ENCODE measurements around the gene DENND1B.
"Not testable (repeated sequence)": the region's sequence is repeated elsewhere in the genome, so short reads cannot be mapped to it uniquely, and the experiment has no call there.

DENND1B gene

DNA sequence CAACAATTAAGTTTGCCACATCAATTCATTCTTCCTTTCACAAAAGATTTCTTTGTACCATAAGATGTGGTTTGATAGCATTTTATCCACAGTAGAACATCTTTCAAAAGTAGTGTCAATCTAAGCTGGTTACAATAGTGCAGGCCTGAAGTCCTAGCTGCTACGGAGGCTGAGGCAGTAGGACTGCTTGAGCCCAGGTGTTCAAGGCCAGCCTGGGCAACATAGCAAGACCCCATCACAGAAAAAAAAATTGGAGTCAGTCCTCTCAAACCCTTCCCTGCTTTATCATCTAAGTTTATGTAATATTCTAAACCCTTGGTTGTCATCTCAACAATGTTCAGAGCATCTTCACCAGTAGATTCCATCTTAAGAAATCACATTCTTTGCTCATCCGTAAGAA lies 31.7 kb downstream of the DENND1B start:
- DNase-seq: no peak

DNA sequence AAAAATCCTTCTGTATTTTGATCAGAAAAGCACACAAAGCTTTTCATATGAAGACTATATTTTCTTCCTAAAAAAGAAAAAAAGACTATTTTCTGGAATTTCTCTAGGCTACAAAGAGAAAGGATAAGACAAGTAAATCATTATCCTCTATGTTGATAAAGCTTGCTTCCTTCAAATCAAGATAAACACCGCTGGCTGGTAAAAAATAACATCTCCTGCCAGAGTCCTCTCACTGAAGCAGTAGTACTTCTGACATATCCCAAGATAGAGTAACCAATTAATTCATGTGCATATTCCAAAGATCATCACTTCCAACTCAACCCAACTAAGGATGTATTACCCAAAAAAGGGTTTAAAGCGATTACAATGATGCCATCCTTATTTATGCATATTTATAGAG lies 34.3 kb downstream of the DENND1B start:
- DNase-seq: no peak

DNA sequence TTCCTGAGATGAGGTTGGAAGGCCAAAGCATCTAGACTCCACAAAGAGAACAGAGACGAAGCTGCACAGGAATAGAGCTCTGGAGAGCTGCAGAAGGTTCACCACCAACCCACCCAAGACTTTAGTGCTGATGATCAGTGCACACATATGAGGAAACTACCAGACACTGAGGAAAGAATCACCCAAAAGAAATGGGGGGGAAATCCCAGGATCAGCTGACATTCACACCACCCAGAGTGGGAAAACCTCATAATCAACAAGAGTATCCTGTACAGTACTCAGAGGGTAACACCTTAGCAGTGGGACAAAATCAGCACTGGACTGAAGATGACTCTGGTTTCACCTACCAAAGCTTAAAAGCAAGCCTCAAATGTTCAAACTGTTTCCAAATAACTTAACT lies 36.4 kb downstream of the DENND1B start:
- DNase-seq: no peak

DNA sequence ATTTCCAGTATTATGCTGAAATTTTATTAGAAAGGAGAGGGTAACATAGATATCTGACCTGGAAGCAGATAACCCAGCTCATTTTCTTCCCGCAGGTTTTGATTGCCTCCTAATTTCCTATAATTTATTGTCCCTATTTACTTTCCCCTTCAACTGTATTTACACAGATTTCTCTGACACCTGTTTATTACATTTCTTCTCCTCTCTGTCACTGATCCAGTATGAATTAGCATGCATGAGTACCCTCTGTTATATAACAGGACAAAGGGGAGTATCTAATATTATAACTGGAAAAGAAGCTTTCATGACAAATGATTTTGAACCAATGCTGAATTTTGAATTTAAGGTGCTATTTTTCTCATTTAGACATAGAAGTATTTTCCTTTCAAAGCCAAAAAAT lies 37.4 kb downstream of the DENND1B start:
- DNase-seq: peak; percentile 57

DNA sequence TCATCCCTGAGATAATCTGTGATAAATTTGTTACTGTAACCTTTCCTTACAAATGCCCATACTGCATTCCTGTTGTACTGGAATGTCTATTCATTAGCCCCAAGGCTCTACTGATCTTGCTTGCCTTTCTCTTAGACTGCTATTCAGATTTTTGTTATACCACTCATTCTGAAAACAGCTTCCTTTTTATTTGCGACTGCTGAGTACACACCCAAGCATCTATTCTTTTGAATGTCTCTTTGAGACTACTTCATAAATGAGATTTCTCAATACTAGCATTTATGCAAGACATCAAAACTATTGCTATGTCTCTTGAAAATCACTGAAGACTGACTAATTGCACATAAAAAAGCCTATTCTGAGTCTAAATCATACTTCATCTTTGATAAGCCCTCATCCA lies 38.6 kb downstream of the DENND1B start:
- no peak for DNase-seq

DNA sequence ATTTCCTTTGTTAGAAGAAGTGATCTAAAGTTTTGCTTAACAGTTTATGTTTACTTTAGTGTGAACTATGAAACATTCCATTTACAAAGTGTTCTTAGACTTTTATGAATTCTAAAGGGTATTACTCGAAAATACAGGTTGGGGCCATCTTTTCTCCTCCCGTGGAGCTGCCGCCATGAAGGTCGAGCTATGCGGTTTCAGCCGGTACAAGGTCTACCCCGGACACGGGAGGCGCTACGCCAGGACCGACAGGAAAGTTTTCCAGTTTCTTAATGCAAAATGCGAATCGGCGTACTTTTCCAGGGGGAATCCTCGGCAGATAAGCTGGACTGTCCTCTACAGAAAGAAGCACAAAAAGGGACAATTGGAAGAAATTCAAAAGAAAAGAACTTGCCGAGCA lies 39.8 kb downstream of the DENND1B start:
- DNase-seq: no peak

DNA sequence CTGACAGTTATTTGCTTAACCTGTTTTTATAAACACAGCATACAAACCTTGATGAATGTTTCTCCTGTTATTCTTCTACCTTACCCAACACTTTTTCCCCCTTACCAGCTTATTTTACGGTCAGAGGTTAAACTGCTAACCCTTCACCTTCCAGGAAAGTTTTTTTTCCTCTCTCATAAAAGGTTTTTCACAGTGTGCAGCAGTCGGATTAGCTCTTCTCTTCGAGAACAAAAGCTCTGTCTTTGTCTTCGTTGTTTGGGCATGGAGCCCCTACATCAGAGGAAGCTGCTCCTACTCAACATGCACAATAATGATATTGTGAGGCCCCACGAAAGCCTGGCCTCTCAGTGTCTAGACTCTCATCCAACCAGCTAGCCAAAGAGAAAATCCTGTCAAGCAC lies 42.0 kb downstream of the DENND1B start:
- no peak for DNase-seq

DNA sequence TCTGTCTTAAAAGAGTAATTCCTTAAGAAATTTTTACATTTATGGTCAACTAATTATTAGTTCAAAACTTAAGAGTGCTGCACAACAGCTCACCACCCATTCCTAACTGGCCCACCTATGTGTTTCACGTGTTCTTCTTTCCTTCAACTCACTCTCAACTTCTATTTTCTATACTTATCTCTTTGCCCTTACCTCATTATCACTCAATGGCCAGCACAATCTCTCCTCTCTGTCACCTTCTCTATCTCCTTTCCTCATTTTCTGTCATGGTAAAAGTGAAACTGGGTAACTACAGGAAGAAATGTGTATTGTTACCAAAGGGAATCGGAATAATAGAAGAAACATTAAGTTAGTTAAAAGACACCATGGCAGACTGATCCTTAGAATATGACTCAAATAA lies 43.1 kb downstream of the DENND1B start:
- no peak for DNase-seq

DNA sequence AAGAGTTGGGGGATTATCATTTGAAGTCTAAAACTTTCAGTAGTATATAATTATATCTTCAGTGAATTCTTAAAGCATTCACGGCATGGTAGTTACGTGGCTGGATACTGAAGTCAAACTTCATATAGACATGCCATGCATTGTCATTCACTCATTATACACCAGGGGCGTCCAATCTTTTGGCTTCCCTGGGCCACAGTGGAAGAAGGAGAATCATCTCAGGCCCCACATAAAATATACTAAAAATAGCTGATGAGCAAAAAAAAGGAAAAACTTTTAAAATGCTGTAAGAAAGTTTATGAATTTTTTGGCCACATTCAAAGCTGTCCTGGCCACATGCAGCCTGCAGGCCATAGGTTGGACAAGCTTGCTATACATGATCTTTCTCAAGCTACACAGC lies 43.8 kb downstream of the DENND1B start:
- DNase-seq: no peak

DNA sequence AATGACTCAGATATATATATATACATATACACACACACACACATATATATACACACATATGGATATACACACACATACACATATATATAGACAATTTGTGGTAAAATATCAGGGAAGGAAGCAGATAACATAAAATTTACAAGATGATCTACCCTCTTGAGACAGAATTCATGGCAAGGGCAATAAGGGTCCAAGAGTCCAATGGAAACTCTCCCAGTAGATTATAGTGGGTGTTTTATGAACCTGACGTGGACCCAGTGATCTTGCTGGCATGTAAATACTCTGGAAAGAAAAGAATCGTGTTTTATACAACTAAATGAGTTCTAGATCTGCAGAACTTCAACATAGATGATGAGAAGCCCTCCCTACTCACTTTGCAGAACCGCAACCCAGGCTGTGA lies 49.3 kb downstream of the DENND1B start:
- DNase-seq: no peak

DNA sequence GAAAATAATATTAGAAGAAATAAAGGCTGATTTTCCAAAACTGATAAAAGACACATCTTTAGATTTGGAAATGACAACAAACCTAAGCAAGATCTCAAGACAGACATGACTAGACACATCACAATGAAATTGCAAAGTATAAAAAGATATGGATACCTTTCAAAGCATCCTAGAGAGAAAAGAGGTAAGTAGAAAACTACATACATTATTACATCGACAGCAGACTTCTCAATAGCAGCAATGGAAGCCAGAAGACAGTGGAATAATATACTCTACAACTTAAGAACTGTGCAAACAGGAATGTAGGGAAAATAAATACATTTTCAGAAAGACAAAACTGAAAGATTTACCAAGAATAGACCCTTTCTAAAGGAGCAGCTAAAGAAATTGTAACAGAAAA lies 50.2 kb downstream of the DENND1B start:
- DNase-seq: no peak

DNA sequence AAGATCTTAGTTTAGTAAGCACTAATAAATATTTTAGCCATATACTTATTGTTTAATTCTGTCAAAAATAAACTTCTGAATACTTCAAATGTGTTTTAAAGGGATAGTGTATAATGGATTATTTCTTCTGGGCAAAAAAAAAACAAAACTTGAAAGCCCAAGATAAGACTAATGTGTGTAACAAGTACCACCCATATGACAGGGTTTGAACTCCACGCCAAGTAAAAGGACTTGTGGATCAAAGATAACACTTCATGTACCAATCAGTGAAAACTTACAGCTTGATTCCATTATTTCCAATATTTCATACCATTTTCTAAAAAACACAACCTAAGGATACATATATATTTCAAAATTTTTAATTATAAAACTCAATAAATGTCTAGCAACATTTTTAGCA lies 59.5 kb downstream of the DENND1B start:
- DNase-seq: no peak

DNA sequence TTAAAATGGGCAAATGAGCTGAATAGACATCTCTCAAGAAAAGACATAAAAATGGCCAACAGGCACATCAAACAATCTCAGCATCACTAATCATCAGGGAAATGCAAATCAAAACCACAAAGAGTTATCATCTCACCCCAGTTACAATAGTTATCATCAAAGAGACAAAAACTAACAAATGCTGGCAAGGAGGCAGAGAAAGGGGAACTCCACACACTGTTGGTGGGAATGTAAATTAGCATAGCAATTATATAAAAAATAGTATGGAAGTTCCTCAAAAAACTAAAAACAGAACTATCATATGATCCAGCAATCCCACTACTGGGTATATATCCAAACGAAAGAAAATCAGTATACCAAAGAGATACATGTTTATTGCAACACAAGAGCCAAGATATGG lies 68.7 kb downstream of the DENND1B start:
- no peak for DNase-seq

DNA sequence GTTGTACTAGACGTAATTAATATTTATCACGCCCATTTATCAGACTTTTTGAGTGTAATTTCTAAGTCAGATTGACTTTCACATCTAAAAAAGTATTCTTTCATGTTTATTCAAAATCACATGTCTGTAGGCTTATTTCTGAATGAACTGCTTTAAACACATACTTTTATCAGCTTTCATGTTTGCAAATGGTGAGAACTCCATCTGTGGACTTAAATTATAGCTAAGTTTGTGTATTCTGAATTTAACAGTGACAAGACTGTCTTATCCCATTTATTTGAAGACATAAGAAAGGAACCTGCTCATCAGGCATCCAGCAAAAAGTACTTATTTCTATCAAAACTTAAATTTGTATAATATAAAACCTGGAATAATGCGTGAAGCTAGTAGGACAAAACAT lies 69.3 kb downstream of the DENND1B start:
- DNase-seq: no peak

DNA sequence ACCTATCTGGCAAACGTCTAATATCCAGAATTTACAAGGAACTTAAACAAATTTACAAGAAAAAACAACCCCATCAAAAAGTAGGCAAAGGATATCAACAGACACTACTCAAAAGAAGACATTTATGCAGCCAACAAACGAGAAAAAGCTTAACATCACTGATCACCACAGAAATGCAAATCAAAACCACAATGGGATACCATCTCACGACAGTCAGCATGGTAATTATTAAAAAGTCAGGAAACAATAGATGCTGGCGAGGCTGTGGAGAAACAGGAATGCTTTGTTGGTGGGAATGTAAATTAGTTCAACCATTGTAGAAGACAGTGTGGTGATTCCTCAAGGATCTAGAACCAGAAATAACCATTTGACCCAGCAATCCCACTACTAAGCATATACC lies 74.6 kb downstream of the DENND1B start:
- not testable (repeated sequence) for DNase-seq

DNA sequence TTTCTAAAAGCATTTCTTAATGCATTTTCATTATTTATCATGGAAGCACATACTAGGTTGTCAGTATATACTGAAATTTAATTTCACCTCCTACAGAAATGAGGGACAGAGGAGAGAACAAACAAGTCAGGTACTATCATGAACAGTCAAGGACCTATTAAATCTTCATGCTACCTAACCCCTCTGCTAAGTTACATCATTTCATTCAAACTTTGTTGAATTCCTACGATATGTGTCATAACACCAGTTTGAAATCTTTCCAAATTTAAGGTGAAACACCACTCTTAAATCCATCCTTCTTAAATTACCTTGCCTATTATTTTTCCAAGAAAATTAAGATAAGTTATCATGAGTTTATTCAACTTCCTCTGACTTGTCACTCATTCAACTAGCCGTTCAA lies 78.9 kb downstream of the DENND1B start:
- no peak for DNase-seq

DNA sequence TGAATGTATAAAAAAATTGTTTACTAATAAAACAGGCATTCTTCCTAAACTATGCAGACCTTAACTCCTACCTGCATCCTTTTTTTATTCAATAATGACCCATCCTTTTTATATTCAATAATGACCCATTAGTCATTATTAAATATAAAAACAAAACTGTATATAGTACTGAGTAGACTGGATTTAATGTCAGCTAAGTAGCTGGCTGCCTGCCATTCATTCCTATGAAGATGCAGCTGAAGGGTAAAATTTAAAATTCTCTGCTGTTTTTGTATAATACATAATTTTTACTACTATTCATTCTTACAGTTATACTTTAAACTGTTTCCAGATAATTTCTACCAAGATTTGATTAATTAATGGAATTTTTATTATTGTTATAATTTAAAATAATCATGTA lies 79.3 kb downstream of the DENND1B start:
- DNase-seq: no peak

DNA sequence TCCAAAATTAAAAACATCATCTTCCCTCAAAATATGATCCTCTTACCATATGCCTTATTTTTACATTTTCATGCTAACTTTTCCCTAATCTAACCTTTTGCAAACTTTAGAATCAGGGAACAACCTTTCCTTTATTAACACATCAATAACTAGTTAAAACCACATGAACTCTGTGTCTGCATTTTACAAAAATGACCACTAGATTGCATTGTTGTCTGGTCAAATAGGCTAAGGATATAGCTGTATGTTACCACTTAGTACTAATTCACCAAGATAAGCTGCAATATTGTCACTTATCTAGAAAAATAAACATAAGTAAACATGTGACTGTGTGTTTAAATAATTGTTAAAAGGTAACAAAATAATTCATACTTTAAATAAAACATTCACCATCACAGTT lies 82.3 kb downstream of the DENND1B start:
- DNase-seq: no peak

DNA sequence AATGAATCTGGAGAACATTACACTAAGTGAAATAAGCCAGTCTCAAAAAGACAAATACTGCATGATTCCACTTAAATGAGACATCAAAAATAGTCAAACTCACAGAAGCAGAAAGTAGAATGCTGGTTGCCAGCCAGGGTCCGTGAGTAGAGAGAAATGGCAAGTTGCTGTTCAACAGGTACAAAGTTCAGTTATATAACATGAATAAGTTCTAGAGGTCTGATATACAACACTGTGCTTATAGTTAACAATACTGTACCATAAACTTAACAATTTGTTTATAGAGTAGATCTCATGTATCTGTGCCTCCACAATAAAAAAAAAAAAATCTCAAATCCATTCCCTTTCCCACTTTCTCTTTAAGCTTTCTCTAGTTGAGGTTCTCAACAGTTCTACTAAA lies 83.5 kb downstream of the DENND1B start:
- DNase-seq: no peak

DNA sequence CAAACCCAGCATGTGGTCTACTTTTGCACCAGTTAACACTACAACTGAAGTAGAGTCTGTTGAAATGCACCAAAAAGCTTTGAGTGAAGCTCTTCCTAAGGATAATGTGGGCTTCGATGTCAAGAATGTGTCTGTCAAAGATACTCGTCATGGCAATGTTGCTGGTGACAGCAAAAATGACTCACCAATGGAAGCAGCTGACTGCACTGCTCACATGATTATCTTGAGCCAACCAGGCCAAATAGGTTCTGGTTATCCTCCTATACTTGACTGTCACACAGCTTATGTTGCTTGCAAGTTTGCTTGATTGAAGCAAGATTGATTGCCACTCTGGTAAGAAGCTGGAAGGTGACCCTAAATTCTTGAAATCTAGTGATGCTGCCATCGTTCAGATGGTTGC lies 85.2 kb downstream of the DENND1B start:
- no peak for DNase-seq

DNA sequence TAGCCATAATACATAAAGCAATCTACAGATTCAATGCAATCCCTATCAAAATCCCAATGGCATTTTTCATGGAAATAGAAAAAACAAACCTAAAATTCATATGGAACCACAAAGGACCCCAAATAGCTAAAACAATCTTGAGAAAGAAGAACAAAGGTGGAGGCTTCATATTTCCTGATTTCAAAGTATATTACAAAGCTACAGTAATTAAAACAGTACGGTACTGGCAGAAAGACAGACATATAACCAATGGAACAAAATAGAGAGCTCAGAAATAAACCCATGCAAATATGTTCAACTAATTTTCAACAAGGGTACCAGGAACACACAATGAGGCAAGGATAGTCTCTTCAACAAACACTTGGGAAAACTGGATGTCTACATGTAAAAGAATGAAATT lies 87.0 kb downstream of the DENND1B start:
- no peak for DNase-seq

DNA sequence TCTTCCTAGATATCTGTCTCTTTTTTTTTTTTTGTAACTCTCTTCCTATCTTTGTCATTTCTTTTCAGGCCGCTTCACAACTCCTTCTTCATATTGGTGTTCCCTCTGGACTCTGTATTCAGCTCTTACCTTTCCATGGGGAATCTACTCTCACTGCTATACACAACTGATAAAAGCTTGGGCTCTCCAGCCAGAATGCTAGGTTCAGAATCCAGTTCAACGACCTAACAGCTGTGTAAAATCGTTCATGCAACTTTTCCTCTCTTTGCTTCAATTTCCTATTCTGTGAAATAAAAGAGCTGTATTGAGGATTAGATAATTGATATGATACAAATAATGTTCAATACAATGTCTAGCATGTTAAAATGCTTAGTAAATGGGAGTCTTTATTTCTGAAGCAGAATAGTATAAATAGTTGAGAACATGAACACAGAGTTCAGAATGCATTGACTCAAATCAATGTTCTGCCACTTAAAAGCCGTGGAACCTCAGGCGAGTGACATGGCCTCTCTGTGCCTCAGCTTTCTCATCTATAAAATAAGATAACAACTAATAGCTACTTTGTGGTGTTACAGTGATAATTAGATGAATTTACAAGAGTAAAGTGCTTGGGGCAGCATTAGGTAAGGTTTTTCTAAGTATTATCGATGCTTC lies 88.5 kb downstream of the DENND1B start:
- DNase-seq: no peak

DNA sequence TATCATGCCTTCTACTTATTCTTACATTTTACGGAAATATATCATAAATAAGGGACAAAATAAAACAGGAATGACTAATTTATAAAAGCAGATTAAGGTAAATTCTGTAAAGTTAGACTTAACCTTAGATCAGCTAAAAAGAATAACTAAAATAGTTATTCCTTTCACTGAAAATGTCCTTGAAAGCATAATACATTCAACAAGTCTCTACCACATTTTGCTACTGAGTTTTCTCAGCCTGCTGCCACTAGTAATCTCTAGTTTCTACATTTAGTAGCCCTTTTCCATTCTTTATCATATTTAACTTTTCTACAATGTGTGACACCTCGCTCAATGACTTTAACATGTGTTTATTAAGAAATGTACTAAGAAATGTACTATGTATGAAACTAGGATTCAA lies 89.0 kb downstream of the DENND1B start:
- no peak for DNase-seq

DNA sequence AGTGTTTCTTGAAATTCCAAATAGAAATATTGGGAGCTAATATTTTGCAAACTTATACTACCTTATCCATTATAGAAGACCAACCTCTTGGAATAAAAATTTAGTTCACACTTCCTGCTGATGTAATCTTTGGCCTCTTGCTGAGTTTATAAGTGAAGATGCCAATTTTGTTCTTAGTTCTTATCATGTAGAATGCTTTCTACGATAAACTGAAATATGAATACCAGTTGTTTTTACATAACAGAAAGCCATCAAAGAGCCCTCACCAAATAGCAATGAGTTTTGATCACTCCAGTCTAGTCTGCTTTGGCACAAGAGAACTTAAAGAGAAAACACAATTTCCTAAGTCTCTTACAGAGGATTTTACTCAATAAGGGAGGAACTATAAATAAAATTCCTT lies 89.5 kb downstream of the DENND1B start:
- no peak for DNase-seq

DNA sequence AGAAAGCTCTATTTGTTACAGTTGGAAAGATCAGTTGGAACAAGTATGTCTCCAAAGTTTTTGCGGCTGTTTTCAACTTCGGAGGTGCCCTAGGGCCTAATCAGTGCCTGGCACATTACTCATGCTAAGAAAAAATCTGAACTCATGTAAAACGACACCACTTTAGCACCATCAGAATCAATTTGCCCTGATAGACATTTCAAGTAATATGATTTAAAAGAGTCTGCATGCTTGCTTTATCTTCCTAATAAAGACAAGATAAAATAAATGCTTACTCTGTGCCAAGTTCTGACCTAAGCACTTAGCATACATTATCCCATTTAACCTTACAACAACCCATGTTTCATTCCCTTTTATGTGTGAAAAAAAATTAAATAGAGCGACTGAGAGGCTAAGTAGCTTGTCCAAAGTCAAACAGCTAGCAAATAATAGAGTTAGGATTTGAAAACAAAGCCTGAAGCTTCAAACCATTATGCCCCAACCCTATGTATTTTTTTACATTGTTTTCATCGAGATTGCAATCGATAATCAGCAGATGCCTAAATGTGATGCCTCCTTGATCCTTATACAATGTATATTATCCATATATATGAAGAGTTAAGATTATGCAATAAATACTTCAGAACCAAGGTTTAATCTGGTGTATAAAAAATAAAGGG lies 91.3 kb downstream of the DENND1B start:
- no peak for DNase-seq

Data from NCI-H1694 (cell line).